ENCODE measurements around the gene TRIM32. TPM values are rescaled to one million over a fixed set of nuclear protein-coding genes. Genes with fewer than 3 reads are reported as not detected.
A peak's percentile ranks its signal among the peaks of the same experiment; 100 is the strongest.

TRIM32 gene
- total RNA-seq, 1 experiment from 2014 or later: 22.3 TPM

DNA sequence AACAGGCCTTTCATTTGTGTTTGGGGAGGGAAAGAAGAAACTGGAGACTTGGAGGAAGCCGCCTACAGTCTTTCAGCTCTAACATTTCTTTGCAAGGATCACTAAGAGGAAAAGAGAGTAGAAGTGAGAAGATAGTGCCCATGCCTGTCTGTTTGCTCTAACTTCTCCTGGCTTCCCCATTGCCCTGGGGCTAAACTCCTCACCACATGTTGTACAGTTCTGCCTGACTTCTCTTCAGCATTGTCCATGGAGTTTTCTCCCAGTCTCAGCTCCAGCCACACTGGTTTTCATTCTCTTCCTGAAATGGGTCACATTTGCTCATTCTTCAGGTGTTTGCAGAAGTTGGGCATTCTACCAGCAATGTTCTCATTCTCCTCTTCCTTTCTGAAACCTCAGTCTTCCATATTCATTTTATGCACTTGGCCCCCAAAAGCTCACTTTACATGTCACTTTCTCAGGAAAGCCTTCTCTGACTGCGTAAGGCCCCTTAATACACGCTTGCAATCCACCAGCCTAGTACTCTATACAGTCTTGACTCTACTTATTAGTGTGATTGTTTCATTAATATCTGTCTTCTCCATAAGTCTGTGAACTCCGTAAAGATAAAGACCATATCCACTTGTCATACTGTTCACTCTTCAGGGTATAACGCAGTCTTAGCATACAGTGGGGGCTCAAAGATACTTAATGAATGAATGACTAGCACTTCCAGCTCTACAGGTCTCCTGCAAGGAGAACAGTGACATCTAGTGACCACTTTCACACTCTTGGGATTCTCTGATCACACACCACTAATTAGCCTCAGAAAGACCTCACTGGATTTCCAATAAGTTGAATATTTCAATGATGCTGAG lies 40.2 kb upstream of the TRIM32 start:
- Mint-ChIP-seq H3K9me3 (ENCODE audit: unreplicated experiment) (no peaks in the 10 kb centered on the region), H3K36me3 (ENCODE audit: insufficient read depth, unreplicated experiment) (no peaks in the 10 kb centered on the region), H3K27me3 (ENCODE audit: insufficient read depth, unreplicated experiment) (no peaks in the 10 kb centered on the region), H3K27ac (ENCODE audit: unreplicated experiment) (no peak overlapping the region), H3K4me1 (ENCODE audit: low read depth, unreplicated experiment) (peaks cover 6% of the 10 kb centered on the region), H3K4me3 (ENCODE audit: unreplicated experiment) (no peak overlapping the region)
- TF ChIP-seq, protein P1, sequence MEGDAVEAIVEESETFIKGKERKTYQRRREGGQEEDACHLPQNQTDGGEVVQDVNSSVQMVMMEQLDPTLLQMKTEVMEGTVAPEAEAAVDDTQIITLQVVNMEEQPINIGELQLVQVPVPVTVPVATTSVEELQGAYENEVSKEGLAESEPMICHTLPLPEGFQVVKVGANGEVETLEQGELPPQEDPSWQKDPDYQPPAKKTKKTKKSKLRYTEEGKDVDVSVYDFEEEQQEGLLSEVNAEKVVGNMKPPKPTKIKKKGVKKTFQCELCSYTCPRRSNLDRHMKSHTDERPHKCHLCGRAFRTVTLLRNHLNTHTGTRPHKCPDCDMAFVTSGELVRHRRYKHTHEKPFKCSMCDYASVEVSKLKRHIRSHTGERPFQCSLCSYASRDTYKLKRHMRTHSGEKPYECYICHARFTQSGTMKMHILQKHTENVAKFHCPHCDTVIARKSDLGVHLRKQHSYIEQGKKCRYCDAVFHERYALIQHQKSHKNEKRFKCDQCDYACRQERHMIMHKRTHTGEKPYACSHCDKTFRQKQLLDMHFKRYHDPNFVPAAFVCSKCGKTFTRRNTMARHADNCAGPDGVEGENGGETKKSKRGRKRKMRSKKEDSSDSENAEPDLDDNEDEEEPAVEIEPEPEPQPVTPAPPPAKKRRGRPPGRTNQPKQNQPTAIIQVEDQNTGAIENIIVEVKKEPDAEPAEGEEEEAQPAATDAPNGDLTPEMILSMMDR (IDR thresholded peaks at IDR 0.05; ENCODE audit: insufficient read depth in 1 of 2, low read depth in 1 of 2, low read length in 1 of 2, severe bottlenecking in 1 of 2, unreplicated experiment in 1 of 2): peak; percentile 58 to 71
- no peak overlapping the region for H3K4me3 ChIP-seq (ENCODE audit: low read depth, low read length)
- intact Hi-C loops (cut with micrococcal nuclease; ENCODE audit: unreplicated experiment): loop anchor here (1.0 to 10.0 kb wide), 7 partner anchors 58 to 765 kb away; no protein-coding TSS in a partner anchor
- H3K4me1 ChIP-seq: peaks cover 5% of the 10 kb centered on the region; the same call in 1 of the 2 replicates
- DNase-seq: peak in 1 of 2 experiments; percentile 49
- H3K9me3 ChIP-seq: no peaks in the 10 kb centered on the region
- no peaks in the 10 kb centered on the region for H3K27me3 ChIP-seq (replicated peaks; ENCODE audit: control insufficient read depth, insufficient read depth, low read length)
- no peaks in the 10 kb centered on the region for H3K36me3 ChIP-seq (ENCODE audit: control insufficient read depth, insufficient read depth, low read length)
- no TSS peak for BruUV-seq (replicated peaks)
- ChIA-PET CTCF (interaction anchor here (0.5 to 2.8 kb wide), 5 partner anchors 57 to 339 kb away, joined by 3 to 14 read pairs (median 5); no protein-coding TSS in a partner anchor), POLR2A (no interaction called here)

- no peak overlapping the region for H3K27ac Mint-ChIP-seq (ENCODE audit: unreplicated experiment)
- DNase-seq: no peak
- TF ChIP-seq, protein P1 (IDR thresholded peaks at IDR 0.05; ENCODE audit: insufficient read depth in 1 of 2, low read depth in 1 of 2, low read length in 1 of 2, severe bottlenecking in 1 of 2, unreplicated experiment in 1 of 2): no peak
- ChIA-PET CTCF (interaction anchor here (0.6 to 2.8 kb wide), 3 partner anchors 58 to 76 kb away, joined by 3 to 14 read pairs (median 5); no protein-coding TSS in a partner anchor), POLR2A (no interaction called here)
- H3K4me3 Mint-ChIP-seq (ENCODE audit: unreplicated experiment): no peak overlapping the region
- H3K4me1 Mint-ChIP-seq (ENCODE audit: low read depth, unreplicated experiment): peaks cover 6% of the 10 kb centered on the region
- Histone ChIP-seq H3K27me3 (replicated peaks; ENCODE audit: control insufficient read depth, insufficient read depth, low read length) (no peaks in the 10 kb centered on the region), H3K4me3 (ENCODE audit: low read depth, low read length) (no peak overlapping the region), H3K36me3 (ENCODE audit: control insufficient read depth, insufficient read depth, low read length) (no peaks in the 10 kb centered on the region), H3K4me1 (peaks cover 5% of the 10 kb centered on the region; the same call in 1 of the 2 replicates), H3K9me3 (no peaks in the 10 kb centered on the region)
- H3K9me3 Mint-ChIP-seq (ENCODE audit: unreplicated experiment): no peaks in the 10 kb centered on the region
- no peaks in the 10 kb centered on the region for H3K36me3 Mint-ChIP-seq (ENCODE audit: insufficient read depth, unreplicated experiment)
- no TSS peak for BruUV-seq (replicated peaks)
- H3K27me3 Mint-ChIP-seq (ENCODE audit: insufficient read depth, unreplicated experiment): no peaks in the 10 kb centered on the region
- intact Hi-C loops (cut with micrococcal nuclease; ENCODE audit: unreplicated experiment): loop anchor here (1.0 to 10.0 kb wide), 7 partner anchors 58 to 765 kb away; no protein-coding TSS in a partner anchor
These were observed 39.6 kb upstream of the TRIM32 start for GRCh38 chr9:116647515-116647809.

- Histone ChIP-seq H3K4me3 (ENCODE audit: low read depth, low read length) (no peak overlapping the region), H3K36me3 (ENCODE audit: control insufficient read depth, insufficient read depth, low read length) (no peaks in the 10 kb centered on the region), H3K27me3 (replicated peaks; ENCODE audit: control insufficient read depth, insufficient read depth, low read length) (no peaks in the 10 kb centered on the region), H3K4me1 (peaks cover 10% of the 10 kb centered on the region; the same call in 1 of the 2 replicates), H3K9me3 (no peaks in the 10 kb centered on the region)
- Mint-ChIP-seq H3K27me3 (ENCODE audit: insufficient read depth, unreplicated experiment) (no peaks in the 10 kb centered on the region), H3K4me1 (ENCODE audit: low read depth, unreplicated experiment) (no peaks in the 10 kb centered on the region), H3K36me3 (ENCODE audit: insufficient read depth, unreplicated experiment) (no peaks in the 10 kb centered on the region), H3K4me3 (ENCODE audit: unreplicated experiment) (no peak overlapping the region), H3K27ac (ENCODE audit: unreplicated experiment) (no peak overlapping the region), H3K9me3 (ENCODE audit: unreplicated experiment) (no peaks in the 10 kb centered on the region)
- BruUV-seq (replicated peaks): no TSS peak
- CTCF ChIA-PET: no interaction called here
- intact Hi-C loops (cut with micrococcal nuclease; ENCODE audit: unreplicated experiment): no loop called here
- no peak for DNase-seq
- TF ChIP-seq, protein P1 (IDR thresholded peaks at IDR 0.05; ENCODE audit: insufficient read depth in 1 of 2, low read depth in 1 of 2, low read length in 1 of 2, severe bottlenecking in 1 of 2, unreplicated experiment in 1 of 2): no peak
- POLR2A ChIA-PET: no interaction called here
These were observed 33.6 kb upstream of the TRIM32 start for GRCh38 chr9:116653348-116654058.
